ENCODE data around the gene WIPF3. TPM values are rescaled to one million over a fixed set of nuclear protein-coding genes. Genes with fewer than 3 reads are reported as not detected.

The WIPF3 gene
- total RNA-seq, 1 donor, result under 0.01 TPM

GRCh38 chr7:29808075-29808801 is 1.9 kb downstream of the WIPF3 start:
- TF ChIP-seq, protein P1, sequence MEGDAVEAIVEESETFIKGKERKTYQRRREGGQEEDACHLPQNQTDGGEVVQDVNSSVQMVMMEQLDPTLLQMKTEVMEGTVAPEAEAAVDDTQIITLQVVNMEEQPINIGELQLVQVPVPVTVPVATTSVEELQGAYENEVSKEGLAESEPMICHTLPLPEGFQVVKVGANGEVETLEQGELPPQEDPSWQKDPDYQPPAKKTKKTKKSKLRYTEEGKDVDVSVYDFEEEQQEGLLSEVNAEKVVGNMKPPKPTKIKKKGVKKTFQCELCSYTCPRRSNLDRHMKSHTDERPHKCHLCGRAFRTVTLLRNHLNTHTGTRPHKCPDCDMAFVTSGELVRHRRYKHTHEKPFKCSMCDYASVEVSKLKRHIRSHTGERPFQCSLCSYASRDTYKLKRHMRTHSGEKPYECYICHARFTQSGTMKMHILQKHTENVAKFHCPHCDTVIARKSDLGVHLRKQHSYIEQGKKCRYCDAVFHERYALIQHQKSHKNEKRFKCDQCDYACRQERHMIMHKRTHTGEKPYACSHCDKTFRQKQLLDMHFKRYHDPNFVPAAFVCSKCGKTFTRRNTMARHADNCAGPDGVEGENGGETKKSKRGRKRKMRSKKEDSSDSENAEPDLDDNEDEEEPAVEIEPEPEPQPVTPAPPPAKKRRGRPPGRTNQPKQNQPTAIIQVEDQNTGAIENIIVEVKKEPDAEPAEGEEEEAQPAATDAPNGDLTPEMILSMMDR (IDR thresholded peaks at IDR 0.05; ENCODE audit: insufficient read depth, low read depth, low read length), result no peak
- no peak for DNase-seq (ENCODE audit: low read depth)

DNA sequence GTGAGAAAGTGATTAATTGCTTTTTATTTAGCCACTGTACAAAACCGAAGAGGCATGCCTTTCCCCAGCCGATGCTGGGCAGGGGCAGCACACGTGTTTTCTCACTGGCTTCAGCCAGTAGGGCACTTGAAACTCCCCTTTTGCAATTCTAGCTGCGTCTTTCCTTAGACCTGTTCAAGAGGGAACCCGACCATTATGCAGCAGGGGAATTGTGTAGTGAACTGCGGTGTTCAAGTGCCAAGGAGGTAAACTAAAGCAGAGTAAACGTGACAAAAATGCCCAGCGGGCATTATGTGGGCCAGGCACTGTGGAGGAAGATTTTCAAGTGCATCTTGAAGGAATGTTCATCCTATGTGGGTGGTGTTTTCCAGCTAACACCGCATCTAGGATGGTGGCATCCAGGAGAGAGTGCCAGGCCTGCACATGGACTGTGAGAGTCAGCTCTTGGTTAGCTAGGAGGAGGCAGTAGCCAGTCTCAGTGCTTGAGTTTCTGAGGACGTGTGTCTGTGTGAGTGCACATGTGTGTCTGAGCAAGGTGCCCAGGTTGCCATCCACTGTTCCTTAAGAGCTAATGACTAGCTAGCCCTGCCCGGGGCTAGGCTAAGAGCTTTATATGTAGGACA is 3.3 kb downstream of the WIPF3 start:
- no peak overlapping the region for H3K4me3 ChIP-seq (ENCODE audit: low read depth, low read length)
- DNase-seq (ENCODE audit: low read depth), result no peak
- TF ChIP-seq, protein P1 (IDR thresholded peaks at IDR 0.05; ENCODE audit: insufficient read depth, low read depth, low read length), result no peak

More at GRCh38 chr7:29808075-29808801, 1.9 kb downstream of the WIPF3 start:
- H3K4me3 ChIP-seq (ENCODE audit: low read depth, low read length), result no peak overlapping the region

GRCh38 chr7:29810297-29810696 is 4.0 kb downstream of the WIPF3 start:
- TF ChIP-seq, protein P1 (IDR thresholded peaks at IDR 0.05; ENCODE audit: insufficient read depth, low read depth, low read length), result no peak
- no peak overlapping the region for H3K4me3 ChIP-seq (ENCODE audit: low read depth, low read length)
- no peak for DNase-seq (ENCODE audit: low read depth)

- TF ChIP-seq, protein P1 (IDR thresholded peaks at IDR 0.05; ENCODE audit: insufficient read depth, low read depth, low read length), result no peak
- H3K4me3 ChIP-seq (ENCODE audit: low read depth, low read length), result no peak overlapping the region
- DNase-seq (ENCODE audit: low read depth), result no peak
Observed at GRCh38 chr7:29810813-29811482, 4.6 kb downstream of the WIPF3 start.

DNA sequence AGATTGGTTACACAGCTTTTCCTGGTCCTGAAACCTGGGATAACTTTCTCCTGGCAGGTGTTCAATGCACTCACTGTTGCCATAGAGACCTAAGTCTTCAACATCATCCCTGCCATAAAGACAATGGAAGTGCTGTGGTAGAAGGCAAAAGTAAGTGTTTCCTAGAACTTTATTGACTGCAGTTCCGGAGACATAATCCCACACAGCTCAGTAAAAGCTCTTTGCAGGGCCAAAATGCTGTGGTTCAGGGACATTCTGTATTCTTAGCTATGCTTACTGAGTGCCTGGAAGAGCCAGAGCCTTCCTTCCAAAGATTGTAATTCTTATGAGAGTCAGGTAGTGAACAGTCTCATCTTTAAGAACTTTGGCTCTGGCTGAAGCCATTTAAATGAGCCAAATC is 5.3 kb downstream of the WIPF3 start:
- TF ChIP-seq, protein P1 (IDR thresholded peaks at IDR 0.05; ENCODE audit: insufficient read depth, low read depth, low read length), result no peak
- DNase-seq (ENCODE audit: low read depth), result no peak
- no peak overlapping the region for H3K4me3 ChIP-seq (ENCODE audit: low read depth, low read length)

DNA sequence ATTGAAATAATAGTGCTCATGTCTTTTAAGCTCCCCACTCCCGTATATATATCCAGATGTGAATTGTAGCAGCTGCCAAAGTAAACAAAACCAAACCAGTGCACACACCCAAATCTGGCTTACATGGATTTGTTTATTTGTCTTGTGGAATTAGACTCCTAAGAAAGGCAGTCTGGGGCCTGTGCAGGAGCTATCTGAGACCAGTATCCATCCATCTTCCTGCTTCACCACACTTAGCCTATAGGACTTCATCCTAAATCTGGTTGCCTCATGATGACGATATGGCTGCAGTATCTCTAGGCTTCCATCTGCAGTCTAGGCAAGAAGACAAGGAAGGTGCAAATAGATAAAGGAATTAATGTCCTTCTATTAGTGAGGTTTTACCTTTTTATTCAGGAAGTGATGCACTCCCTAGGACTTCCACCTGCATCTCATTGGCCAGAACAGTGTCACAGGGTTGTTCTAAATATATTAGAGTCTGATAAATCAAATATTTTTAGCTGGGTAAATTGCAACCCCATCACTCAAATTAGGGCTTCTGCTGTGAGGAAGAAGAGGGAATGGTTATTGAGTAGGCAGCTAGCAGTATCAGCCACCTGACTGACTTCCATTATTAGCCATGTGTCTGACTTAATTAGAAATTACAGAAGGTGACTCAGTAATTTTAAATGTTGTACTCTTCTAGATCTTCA is 6.0 kb downstream of the WIPF3 start:
- peak; percentile 16 for DNase-seq (ENCODE audit: low read depth)
- TF ChIP-seq, protein P1 (IDR thresholded peaks at IDR 0.05; ENCODE audit: insufficient read depth, low read depth, low read length), result no peak

More for the DNA sequence above, 6.0 kb downstream of the WIPF3 start:
- H3K4me3 ChIP-seq (ENCODE audit: low read depth, low read length), result no peak overlapping the region
